ENCODE data around the gene BCL6. TPM values are rescaled to one million over a fixed set of nuclear protein-coding genes. Genes with fewer than 3 reads are reported as not detected.

BCL6 gene
- total and polyA plus RNA-seq, 2 donors (not counting 3 experiments of a cell fraction or from before 2014, with no cell fraction given): 6.9 to 12.1 TPM

- peak overlapping the region; percentile 56 to 80 (median 61) for H3K4me3 ChIP-seq (replicated peaks in 1 of 3; ENCODE audit: insufficient read depth in 1 of 3, low read depth in 1 of 3, low read length in 3 of 3)
- H3K9me3 ChIP-seq (replicated peaks; ENCODE audit: control insufficient read depth, insufficient read depth, low read length): no peaks in the 10 kb centered on the region
- ChIA-PET POLR2A (interaction anchor here (0.6 to 2.1 kb wide), 3 partner anchors 1192 to 1213 kb away, joined by 5 to 10 read pairs (median 8); no protein-coding TSS in a partner anchor), CTCF (interaction anchor here (0.6 to 6.1 kb wide), 95 partner anchors 8 to 1493 kb away, joined by 3 to 466 read pairs (median 4); partner anchors contain the start of gene LPP)
- no peaks in the 10 kb centered on the region for H3K9me1 ChIP-seq (replicated peaks; ENCODE audit: control insufficient read depth, extremely low read depth, insufficient read depth, low read length)
- peak overlapping the region; percentile 93 for H3K4me2 ChIP-seq (ENCODE audit: insufficient read depth, low read length)
- peak; percentile 49 for FAIRE-seq
- intact Hi-C loops (cut with micrococcal nuclease) (loop anchor here (1.0 to 5.0 kb wide), 10 partner anchors 247 to 1408 kb away; no protein-coding TSS in a partner anchor), dilution Hi-C loops (cut with MboI; ENCODE audit: extremely low pct_ligation_motif_present, low sequenced_read_pairs) (loop anchor here (5.0 to 25.0 kb wide), 2 partner anchors 922 to 1212 kb away; no protein-coding TSS in a partner anchor)
- DNase-seq (ENCODE audit: low read depth, low spot score): peak; percentile 66
- H3K9ac ChIP-seq (replicated peaks; ENCODE audit: extremely low read depth, insufficient read depth, low read length): peak overlapping the region; percentile 94
- BruUV-seq (replicated peaks): TSS peak; percentile 5
- H3K36me3 ChIP-seq (ENCODE audit: control insufficient read depth in 2 of 2, extremely low read depth in 1 of 2, insufficient read depth in 2 of 2, low read length in 2 of 2): no peaks in the 10 kb centered on the region
- H3K27ac ChIP-seq (ENCODE audit: insufficient read depth, low read depth, low read length): peak overlapping the region; percentile 94
- H3K27me3 ChIP-seq (ENCODE audit: control insufficient read depth in 2 of 2, insufficient read depth in 2 of 2, low read length in 2 of 2): no peaks in the 10 kb centered on the region
- peak overlapping the region; percentile 87 for H2AFZ ChIP-seq (ENCODE audit: low read depth, low read length)
- H4K20me1 ChIP-seq (replicated peaks; ENCODE audit: control insufficient read depth, extremely low read depth, insufficient read depth, low read length): no peaks in the 10 kb centered on the region
- TF ChIP-seq CTCF (IDR thresholded peaks at IDR 0.05; ENCODE audit: extremely low read depth in 1 of 2, insufficient read depth in 1 of 2, low read depth in 1 of 2, low read length in 2 of 2): peak; percentile 90 to 92
- no peak for TF ChIP-seq POLR2A (IDR thresholded peaks at IDR 0.05; ENCODE audit: low read depth, low read length)
- peaks cover 31% of the 10 kb centered on the region for H3K79me2 ChIP-seq (ENCODE audit: control insufficient read depth, insufficient read depth, low read length)
- H3K4me1 ChIP-seq (ENCODE audit: control insufficient read depth, extremely low read depth, insufficient read depth, low read length): peaks cover 46% of the 10 kb centered on the region
These were observed 4.6 kb downstream of the BCL6 start for GRCh38 chr3:187740421-187741399.

Data from endothelial cell of umbilical vein (primary cell).